HepG2 (cell line): ENCODE measurements around the gene JAZF1. TPM values are rescaled to one million over a fixed set of nuclear protein-coding genes. Genes with fewer than 3 reads are reported as not detected.

ENCODE experiments used
- ATAC-seq: fragments of 200-7000 bp; cut with Tn5 transposase; 3 replicates; pipeline ENCODE4 v1.9.1; 2020; ENCODE audit warnings: mild to moderate bottlenecking, moderate library complexity
- BruUV-seq: library from RNA; stranded (reverse); fragments of 400-500 nt; replicated peaks from 2 replicates; lab custom pipeline; 2021; lab: Mats Ljungman, UMichigan
- CTCF ChIA-PET: fragments of 300-600 bp; formaldehyde crosslinking; extraction: SDS; loops from one replicate; lab custom pipeline; 2021; ENCODE audit warnings: low total read pairs, inconsistent platforms, low intra/inter-chr PET ratio; lab: Yijun Ruan, JAX
- POLR2A ChIA-PET: fragments of 350-600 bp; sonication (Branson Sonifier 250); formaldehyde crosslinking; loops from one replicate; lab custom pipeline; 2020; ENCODE audit warnings: antibody characterized with exemption, inconsistent platforms; lab: Yijun Ruan, JAX
- DNase-seq: peaks from one replicate; pipeline ENCODE4 v3.0.0-alpha.2; 2015; ENCODE audit warnings: low spot score
- FAIRE-seq: peaks from 3 replicates; lab custom pipeline; 2011; peaks lifted over from hg19 to GRCh38; lab: Jason Lieb, UNC
- H2AFZ ChIP-seq: one replicate; pipeline ENCODE4 v1.6.1; 2011; ENCODE audit warnings: low read length, inconsistent platforms
- H3K27ac ChIP-seq: fragments of 300-600 bp; 3 replicates; pipeline ENCODE4 v1.8.0; 2011; ENCODE audit warnings: mixed run types, mild to moderate bottlenecking, mixed read lengths, low read length, inconsistent platforms; ENCODE audit not compliant: insufficient read depth; ENCODE audit errors: extremely low read length
- H3K27me3 ChIP-seq, 2 experiments: fragments of 200-600 bp in 1 of 2; 2 replicates in 1 of 2; 3 replicates in 1 of 2; pipeline versions ENCODE4 v1.6.0 to v1.8.0; 2011; ENCODE audit warnings: low read length in 2 of 2, mild to moderate bottlenecking in 2 of 2, moderate library complexity in 2 of 2, inconsistent platforms in 1 of 2; ENCODE audit not compliant: insufficient read depth in 2 of 2, control insufficient read depth in 1 of 2
- H3K36me3 ChIP-seq, 2 experiments: fragments of 200-600 bp in 1 of 2; replicated peaks in 1 of 2; 2 replicates in 1 of 2; 3 replicates in 1 of 2; pipeline versions ENCODE4 v1.5.1 to v1.8.0; 2011; ENCODE audit warnings: low read length in 2 of 2, inconsistent platforms in 1 of 2; ENCODE audit not compliant: insufficient read depth in 2 of 2, control insufficient read depth in 1 of 2
- H3K4me1 ChIP-seq: 2 replicates; pipeline ENCODE4 v1.5.1; 2012; ENCODE audit warnings: low read length, inconsistent platforms; ENCODE audit not compliant: insufficient read depth
- H3K4me2 ChIP-seq: 2 replicates; pipeline ENCODE4 v1.6.0; 2011; ENCODE audit warnings: low read depth, low read length, inconsistent platforms
- H3K4me3 ChIP-seq, 3 experiments: fragments of 200-600 bp in 1 of 3; sonication (generic), shearing (Covaris generic) in 1 of 3; replicated peaks in 1 of 3; 2 replicates each; pipeline ENCODE4 v1.5.1; 2011 to 2016; ENCODE audit warnings: low read length in 3 of 3, inconsistent platforms in 2 of 3, low read depth in 2 of 3, mild to moderate bottlenecking in 2 of 3, control low read depth in 1 of 3, mixed read lengths in 1 of 3; ENCODE audit not compliant: insufficient read depth in 1 of 3
- H3K79me2 ChIP-seq: one replicate; pipeline ENCODE4 v1.6.1; 2011; ENCODE audit warnings: low read length, inconsistent platforms; ENCODE audit not compliant: insufficient read depth
- H3K9ac ChIP-seq: 2 replicates; pipeline ENCODE4 v1.6.0; 2011; ENCODE audit warnings: mild to moderate bottlenecking, low read depth, low read length, inconsistent platforms; ENCODE audit not compliant: insufficient read depth
- H3K9me3 ChIP-seq: 2 replicates; pipeline ENCODE4 v1.5.1; 2012; ENCODE audit warnings: mild to moderate bottlenecking, low read length
- H4K20me1 ChIP-seq: 2 replicates; pipeline ENCODE4 v1.6.0; 2011; ENCODE audit warnings: inconsistent platforms, mild to moderate bottlenecking, low read length, moderate library complexity; ENCODE audit not compliant: insufficient read depth
- EHMT2 ChIP-seq: fragments of 200-600 bp; sonication (generic); IDR thresholded peaks from 2 replicates; pipeline ENCODE4 v1.7.0; 2017; ENCODE audit warnings: antibody characterized with exemption, low read depth, low read length, borderline replicate concordance
- GTF2F1 ChIP-seq: fragments of 150-350 bp; IDR thresholded peaks from 2 replicates; pipeline ENCODE4 v1.6.1; 2014; ENCODE audit warnings: low read length
- NR2C2 ChIP-seq: sonication (generic); formaldehyde crosslinking; IDR thresholded peaks from 2 replicates; pipeline ENCODE4 v1.4.0; 2020; ENCODE audit warnings: missing genetic modification reagents, mild to moderate bottlenecking, moderate library complexity, borderline replicate concordance
- RELA ChIP-seq: sonication (generic); formaldehyde crosslinking; IDR thresholded peaks from 2 replicates; pipeline ENCODE4 v1.4.0; 2020; ENCODE audit warnings: missing genetic modification reagents
- SYNCRIP ChIP-seq: fragments of 200-400 bp; formaldehyde crosslinking; IDR thresholded peaks from 2 replicates; pipeline ENCODE4 v1.6.1; 2018; ENCODE audit warnings: mild to moderate bottlenecking, low read depth, low read length; ENCODE audit not compliant: insufficient read depth
- ZNF235 ChIP-seq: sonication (generic); formaldehyde crosslinking; IDR thresholded peaks from 2 replicates; pipeline ENCODE4 v1.8.1; 2023; ENCODE audit warnings: mild to moderate bottlenecking, missing genetic modification reagents, borderline replicate concordance
- ZNF24 ChIP-seq: fragments of 450-650 bp; IDR thresholded peaks from 2 replicates; pipeline ENCODE4 v1.6.1; 2017; ENCODE audit warnings: antibody characterized with exemption, mild to moderate bottlenecking
- ZNF282 ChIP-seq: fragments of 450-650 bp; IDR thresholded peaks from 2 replicates; pipeline ENCODE4 v1.6.1; 2018; ENCODE audit not compliant: partially characterized antibody
- ZNF557 ChIP-seq: sonication (generic); formaldehyde crosslinking; IDR thresholded peaks from 2 replicates; pipeline ENCODE4 v1.4.0; 2020; ENCODE audit warnings: missing genetic modification reagents
- ZNF678 ChIP-seq: sonication (generic); formaldehyde crosslinking; IDR thresholded peaks from 2 replicates; pipeline ENCODE4 v1.4.0; 2020; ENCODE audit warnings: mild to moderate bottlenecking, missing genetic modification reagents
- ZNF703 ChIP-seq: sonication (generic); formaldehyde crosslinking; IDR thresholded peaks from 2 replicates; pipeline ENCODE4 v1.5.1; 2020; ENCODE audit warnings: missing genetic modification reagents, mild to moderate bottlenecking, moderate library complexity, borderline replicate concordance
- WGBS: methylation state at CpG from one replicate; pipeline ENCODE4 v1.1.6; 2017; ENCODE audit warnings: low lambda C conversion rate; 5-methylcytosine and 5-hydroxymethylcytosine counted together
- in situ Hi-C: cut with HindIII; loops from 2 replicates; pipeline ENCODE4 v1.10.0; 2017; ENCODE audit warnings: low pct_unique_long_range_greater_than_20kb; ENCODE audit not compliant: extremely low pct_ligation_motif_present
- intact Hi-C: fragments of 100-400 bp; cut with micrococcal nuclease; formaldehyde crosslinking; loops from one replicate; pipeline ENCODE4 v1.10.0; 2022; ENCODE audit not compliant: unreplicated experiment
- polyA plus RNA-seq, 8 experiments: library from polyadenylated mRNA; depleted of rRNA in 3 of 8; stranded (reverse) in 7 of 8; unstranded in 1 of 8; fragments of >200 nt; fragmentation: Illumina TruSeq in 4 of 8; extraction: Trizol in 4 of 8; gene quantifications; 2 replicates each; pipeline versions ENCODE4 v1.2.1 to v1.2.3, GENCODE V29; 2011 to 2016; ENCODE audit warnings: low read depth in 4 of 8, missing spikeins in 1 of 8, mixed read lengths in 1 of 8; ENCODE audit not compliant: insufficient read depth in 1 of 8
- total RNA-seq, 5 experiments: library from RNA; depleted of rRNA; stranded (reverse); fragments of >200 nt; fragmentation: Illumina TruSeq; extraction: Trizol; gene quantifications; 2 replicates each; pipeline ENCODE4 v1.2.3, GENCODE V29; 2016; ENCODE audit warnings: low read depth in 1 of 5
- TF ChIP-seq, protein P1 (sequence below): sonication (generic); formaldehyde crosslinking; IDR thresholded peaks from 2 replicates; pipeline ENCODE4 v1.4.0; 2020; ENCODE audit warnings: missing genetic modification reagents

The JAZF1 gene
- total and polyA plus RNA-seq, 2 of the 13 experiments (the other 11 are each of a cell fraction or from before 2014, with no cell fraction given), result not detected

GRCh38 chr7:28116041-28116440, 64.6 kb downstream of the JAZF1 start:
- ChIA-PET POLR2A (no interaction called here), CTCF (no interaction called here)
- Histone ChIP-seq H3K79me2 (no peaks in the 10 kb centered on the region), H3K9me3 (no peaks in the 10 kb centered on the region), H3K4me1 (no peaks in the 10 kb centered on the region), H4K20me1 (no peaks in the 10 kb centered on the region), H3K9ac (no peak overlapping the region), H3K27me3 (no peaks in the 10 kb centered on the region; a peak in 1 of 5 replicates), H3K4me2 (no peak overlapping the region), H3K4me3 (no peak overlapping the region), H2AFZ (no peak overlapping the region), H3K27ac (no peak overlapping the region), H3K36me3 (no peaks in the 10 kb centered on the region)
- ATAC-seq (no peak), FAIRE-seq (no peak), DNase-seq (no peak)
- intact Hi-C loops, result no loop called here
- WGBS, result 0% methylated on average over 2 of the region's 2 CpGs
- no peak for TF ChIP-seq GTF2F1
- TF ChIP-seq ZNF24, result no peak
- TF ChIP-seq RELA, result no peak
- TF ChIP-seq ZNF282, result no peak
- TF ChIP-seq, protein P1, sequence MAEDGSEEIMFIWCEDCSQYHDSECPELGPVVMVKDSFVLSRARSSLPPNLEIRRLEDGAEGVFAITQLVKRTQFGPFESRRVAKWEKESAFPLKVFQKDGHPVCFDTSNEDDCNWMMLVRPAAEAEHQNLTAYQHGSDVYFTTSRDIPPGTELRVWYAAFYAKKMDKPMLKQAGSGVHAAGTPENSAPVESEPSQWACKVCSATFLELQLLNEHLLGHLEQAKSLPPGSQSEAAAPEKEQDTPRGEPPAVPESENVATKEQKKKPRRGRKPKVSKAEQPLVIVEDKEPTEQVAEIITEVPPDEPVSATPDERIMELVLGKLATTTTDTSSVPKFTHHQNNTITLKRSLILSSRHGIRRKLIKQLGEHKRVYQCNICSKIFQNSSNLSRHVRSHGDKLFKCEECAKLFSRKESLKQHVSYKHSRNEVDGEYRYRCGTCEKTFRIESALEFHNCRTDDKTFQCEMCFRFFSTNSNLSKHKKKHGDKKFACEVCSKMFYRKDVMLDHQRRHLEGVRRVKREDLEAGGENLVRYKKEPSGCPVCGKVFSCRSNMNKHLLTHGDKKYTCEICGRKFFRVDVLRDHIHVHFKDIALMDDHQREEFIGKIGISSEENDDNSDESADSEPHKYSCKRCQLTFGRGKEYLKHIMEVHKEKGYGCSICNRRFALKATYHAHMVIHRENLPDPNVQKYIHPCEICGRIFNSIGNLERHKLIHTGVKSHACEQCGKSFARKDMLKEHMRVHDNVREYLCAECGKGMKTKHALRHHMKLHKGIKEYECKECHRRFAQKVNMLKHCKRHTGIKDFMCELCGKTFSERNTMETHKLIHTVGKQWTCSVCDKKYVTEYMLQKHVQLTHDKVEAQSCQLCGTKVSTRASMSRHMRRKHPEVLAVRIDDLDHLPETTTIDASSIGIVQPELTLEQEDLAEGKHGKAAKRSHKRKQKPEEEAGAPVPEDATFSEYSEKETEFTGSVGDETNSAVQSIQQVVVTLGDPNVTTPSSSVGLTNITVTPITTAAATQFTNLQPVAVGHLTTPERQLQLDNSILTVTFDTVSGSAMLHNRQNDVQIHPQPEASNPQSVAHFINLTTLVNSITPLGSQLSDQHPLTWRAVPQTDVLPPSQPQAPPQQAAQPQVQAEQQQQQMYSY (CRISPR knock-in tag), result no peak
- no peak for TF ChIP-seq ZNF235 (CRISPR knock-in tag)
- no peak for TF ChIP-seq ZNF703 (CRISPR knock-in tag)
- no peak for TF ChIP-seq EHMT2
- TF ChIP-seq ZNF678 (CRISPR knock-in tag), result no peak
- TF ChIP-seq SYNCRIP, result no peak
- no peak for TF ChIP-seq NR2C2 (CRISPR knock-in tag)
- TF ChIP-seq ZNF557 (CRISPR knock-in tag), result no peak
- BruUV-seq, result no TSS peak
- in situ Hi-C loops, result no loop called here
